ENCODE results near the gene IER3. TPM values are rescaled to one million over a fixed set of nuclear protein-coding genes. Genes with fewer than 3 reads are reported as not detected.

Gene IER3
- total and polyA plus RNA-seq, 8 donors = 16.5 to 187 (median 113) TPM

DNA sequence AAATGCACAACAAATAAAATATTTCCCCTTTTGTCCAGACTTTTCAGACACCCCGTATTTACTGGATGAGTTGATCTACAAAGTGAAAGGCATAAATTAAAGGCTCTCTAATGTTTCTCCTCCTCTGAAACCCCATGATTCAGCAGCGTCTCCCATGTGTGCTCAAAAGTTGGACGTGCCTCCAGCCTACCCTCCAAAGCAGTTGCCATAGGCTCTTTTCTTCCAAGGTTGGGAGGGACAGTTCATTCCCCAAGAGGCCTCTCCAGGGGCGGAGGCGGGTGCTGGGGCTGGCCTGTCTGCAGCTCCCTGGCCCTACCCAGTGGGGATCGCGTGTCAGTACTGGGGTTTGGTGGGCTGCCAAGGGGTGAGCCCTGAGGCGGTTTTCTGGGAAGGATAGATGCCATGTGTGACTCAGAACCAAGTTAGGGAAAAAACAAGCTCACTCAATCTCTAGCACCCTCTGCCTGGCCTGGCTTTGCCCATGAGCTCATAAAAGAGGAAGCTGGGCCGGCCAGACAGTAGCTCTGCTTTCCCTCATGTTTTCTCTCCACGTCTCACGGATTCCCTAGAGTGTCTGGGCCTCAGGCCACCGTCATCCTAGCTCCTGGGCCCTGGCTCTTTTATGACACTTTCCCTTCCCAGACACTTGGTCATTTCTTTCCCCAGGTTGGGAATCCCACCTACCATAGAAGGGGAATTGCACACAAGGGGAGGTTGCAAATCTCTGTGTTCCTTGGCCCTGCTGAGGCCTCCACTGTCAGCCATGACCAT is 8.0 kb upstream of the IER3 start:
- 28 to 51% (median 43%) methylated on average over 12 of the region's 12 CpGs for WGBS, 5 donors
- Histone ChIP-seq H3K27ac (peak overlapping the region; percentile 38 to 96 (median 91)), H3K36me3 (no peaks in the 10 kb centered on the region), H3K4me1 (peaks cover 32 to 61% (median 49%) of the 10 kb centered on the region in 4 donors), H3K27me3 (no peaks in the 10 kb centered on the region), H3K9me3 (no peaks in the 10 kb centered on the region), H3K4me3 (no peak overlapping the region)
- intact Hi-C loops (cut with DNase I; ENCODE audit: low total_unique reads) = no loop called here
- TF ChIP-seq POLR2AphosphoS5 (IDR thresholded peaks at IDR 0.05) = peak; percentile 19 to 89 (median 74)
- TF ChIP-seq EP300 (IDR thresholded peaks at IDR 0.05) = peak; percentile 65
- no peak for TF ChIP-seq POLR2A (IDR thresholded peaks at IDR 0.05)
- DNase-seq = peak; percentile 83 to 88

- DNase-seq = no peak
- H3K9me3 ChIP-seq = no peaks in the 10 kb centered on the region
- H3K27ac ChIP-seq = peak overlapping the region; percentile 80 to 96 (median 91)
- H3K36me3 ChIP-seq = no peaks in the 10 kb centered on the region
- no peak overlapping the region for H3K4me3 ChIP-seq
- H3K27me3 ChIP-seq = no peaks in the 10 kb centered on the region
- peaks cover 33 to 75% (median 63%) of the 10 kb centered on the region in 4 donors for H3K4me1 ChIP-seq
- intact Hi-C loops (cut with DNase I; ENCODE audit: low total_unique reads) = no loop called here
- TF ChIP-seq CTCF (IDR thresholded peaks at IDR 0.05) (no peak), POLR2A (IDR thresholded peaks at IDR 0.05) (no peak), EP300 (IDR thresholded peaks at IDR 0.05) (no peak), POLR2AphosphoS5 (IDR thresholded peaks at IDR 0.05) (no peak)
Measured at GRCh38 chr6:30750379-30750668, 6.0 kb upstream of the IER3 start.

DNA sequence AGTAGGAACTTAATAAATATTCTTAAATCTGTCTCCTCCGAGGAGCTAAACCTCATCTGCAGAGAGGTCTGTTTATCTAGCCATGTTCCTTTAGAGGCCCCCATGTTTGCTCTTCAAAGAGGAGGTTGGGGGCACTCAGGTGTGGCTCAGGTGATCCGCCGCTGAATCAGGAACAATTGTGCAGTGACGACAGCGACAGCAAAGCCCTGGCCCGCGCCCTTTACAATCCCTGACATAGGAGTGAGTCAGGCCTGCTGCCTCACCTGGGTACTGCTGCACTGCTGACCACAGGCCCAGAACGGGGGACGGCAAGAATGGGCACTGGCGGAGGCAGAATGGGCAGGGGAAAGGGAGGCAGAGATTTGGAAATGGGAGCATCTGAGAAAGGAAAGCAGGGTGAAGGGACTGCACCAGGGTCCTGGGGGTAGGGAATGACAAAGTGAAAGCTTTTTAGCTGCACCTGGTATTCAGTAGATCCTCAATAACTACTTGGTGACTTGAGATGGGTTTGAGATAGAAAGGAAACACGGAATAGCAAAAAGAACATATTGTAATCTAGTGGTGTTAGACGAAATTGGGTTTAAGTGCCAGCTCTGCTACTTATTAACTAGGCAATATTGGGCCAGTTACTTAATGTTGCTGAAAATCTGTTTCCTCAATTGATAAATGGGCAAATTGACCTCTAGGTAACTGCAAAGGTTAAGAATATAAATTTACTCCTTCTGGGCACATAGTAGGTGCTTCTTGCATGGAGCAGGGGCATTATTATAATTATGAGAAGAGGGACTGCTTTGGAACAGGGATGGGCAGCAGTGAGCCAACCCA is 5.4 kb upstream of the IER3 start:
- intact Hi-C loops (cut with DNase I; ENCODE audit: low total_unique reads) = loop anchor here (10.0 kb wide), 1 partner anchor 75 kb away; no protein-coding TSS in a partner anchor
- H3K27ac ChIP-seq = peak overlapping the region; percentile 82 to 96 (median 92)
- TF ChIP-seq POLR2A (IDR thresholded peaks at IDR 0.05) = no peak
- peak in 1 of 3 donors; percentile 75 for TF ChIP-seq POLR2AphosphoS5 (IDR thresholded peaks at IDR 0.05)
- TF ChIP-seq EP300 (IDR thresholded peaks at IDR 0.05) = no peak
- no peak for TF ChIP-seq CTCF (IDR thresholded peaks at IDR 0.05)
- 38 to 69% (median 52%) methylated on average over 12 of the region's 12 CpGs for WGBS, 5 donors
- no peaks in the 10 kb centered on the region for H3K9me3 ChIP-seq
- DNase-seq = peak; percentile 84 to 92
- no peaks in the 10 kb centered on the region for H3K36me3 ChIP-seq
- H3K4me1 ChIP-seq = peaks cover 35 to 81% (median 69%) of the 10 kb centered on the region in 4 donors
- H3K4me3 ChIP-seq = no peak overlapping the region
- no peaks in the 10 kb centered on the region for H3K27me3 ChIP-seq

DNA sequence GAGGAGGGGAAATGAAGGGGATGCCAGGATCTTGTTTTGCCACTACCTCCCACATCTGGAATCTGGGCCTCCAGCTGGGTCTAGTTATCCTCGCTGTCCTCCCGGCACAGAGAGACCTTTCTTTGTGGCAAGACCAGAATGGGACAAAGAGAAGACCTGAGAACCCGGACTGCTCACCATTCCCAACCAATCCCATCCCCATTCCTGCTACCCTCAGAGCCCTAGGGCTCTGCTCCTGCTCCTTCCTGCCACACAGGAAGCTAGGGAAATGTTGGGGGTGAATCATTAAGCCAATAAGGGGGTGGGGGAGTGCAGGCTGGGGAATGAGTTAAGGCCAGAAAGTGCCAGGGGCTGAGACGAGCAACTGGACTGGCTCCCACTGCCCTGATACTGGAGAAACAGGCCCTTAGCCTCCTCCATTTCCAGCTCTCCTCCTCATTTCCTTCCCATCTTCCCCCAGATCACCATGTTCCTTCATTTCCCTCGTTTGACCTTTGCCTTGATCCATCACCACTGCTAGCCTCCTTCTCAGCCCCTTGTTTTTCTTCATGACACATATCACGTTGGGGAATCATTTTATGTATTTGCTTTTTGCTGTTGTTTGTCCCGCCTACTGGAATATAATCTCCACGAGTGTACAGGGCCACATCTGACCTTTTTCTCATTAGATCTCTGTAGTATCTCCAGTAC is 4.6 kb upstream of the IER3 start:
- WGBS, 5 donors = 45 to 57% (median 49%) methylated on average over 8 of the region's 8 CpGs
- H3K27me3 ChIP-seq = no peaks in the 10 kb centered on the region
- no peaks in the 10 kb centered on the region for H3K9me3 ChIP-seq
- H3K4me3 ChIP-seq = peak overlapping the region in 1 of 4 donors; percentile 4
- intact Hi-C loops (cut with DNase I; ENCODE audit: low total_unique reads) = loop anchor here (10.0 kb wide), 1 partner anchor 76 kb away; no protein-coding TSS in a partner anchor
- H3K36me3 ChIP-seq = no peaks in the 10 kb centered on the region
- peak overlapping the region; percentile 82 to 96 (median 92) for H3K27ac ChIP-seq
- peaks cover 37 to 84% (median 75%) of the 10 kb centered on the region in 4 donors for H3K4me1 ChIP-seq
- TF ChIP-seq POLR2A (IDR thresholded peaks at IDR 0.05) (no peak), POLR2AphosphoS5 (IDR thresholded peaks at IDR 0.05) (no peak), CTCF (IDR thresholded peaks at IDR 0.05) (no peak), EP300 (IDR thresholded peaks at IDR 0.05) (no peak)
- peak in 1 of 2 donors; percentile 39 for DNase-seq

Measured in stomach (tissue), 9 donors.